Activated CD4-positive, alpha-beta T cell treated with anti-CD3 and anti-CD28 coated beads for 48 hours (primary cell): ENCODE results near the gene WNT11.
A peak's percentile ranks its signal among the peaks of the same experiment; 100 is the strongest.

Experiments
- DNase-seq: peaks from one replicate; pipeline ENCODE4 v3.0.0-alpha.2; 2020

The WNT11 gene

DNA sequence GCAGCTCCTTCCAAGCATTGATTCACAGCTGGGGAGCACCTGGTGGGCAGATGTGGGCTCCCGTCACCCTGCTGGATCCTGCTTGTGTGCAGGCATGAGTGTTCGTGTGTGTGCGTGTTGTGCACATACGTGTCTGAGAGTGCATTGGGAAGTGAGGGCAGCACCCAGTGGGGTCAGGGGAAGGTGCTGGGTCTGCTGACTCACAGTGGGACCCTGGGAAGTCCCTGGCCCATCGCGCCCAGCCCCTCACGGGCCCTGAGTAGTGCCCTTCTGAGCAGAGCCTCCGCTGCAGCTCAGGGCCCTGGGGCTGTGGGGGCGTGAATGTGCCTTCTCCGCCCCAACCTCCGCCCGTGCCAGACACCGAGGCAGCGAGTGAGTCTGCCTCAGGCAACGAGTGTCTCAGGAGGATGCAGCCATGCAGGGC lies 36.8 kb downstream of the WNT11 start:
- no peak for DNase-seq

DNA sequence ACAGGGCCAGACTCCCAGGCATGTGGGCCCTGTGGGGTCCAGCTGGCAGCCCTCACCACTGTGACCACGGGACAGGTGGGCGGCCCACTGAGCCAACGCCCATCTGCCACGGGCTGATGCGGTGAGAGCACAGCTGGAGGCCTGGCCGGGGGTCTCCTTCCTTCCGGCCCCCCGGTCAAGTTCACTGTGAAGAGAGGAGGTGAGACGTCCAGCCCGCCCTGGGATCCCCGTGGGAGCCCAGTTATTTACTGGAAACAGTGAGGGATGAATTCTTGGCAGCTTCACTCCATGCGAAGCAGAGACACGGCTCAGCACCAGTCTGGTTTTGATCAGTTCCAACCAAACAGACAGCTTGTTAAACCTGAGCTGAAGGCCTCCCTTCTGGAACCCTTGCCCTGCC lies 38.7 kb downstream of the WNT11 start:
- DNase-seq: no peak

DNA sequence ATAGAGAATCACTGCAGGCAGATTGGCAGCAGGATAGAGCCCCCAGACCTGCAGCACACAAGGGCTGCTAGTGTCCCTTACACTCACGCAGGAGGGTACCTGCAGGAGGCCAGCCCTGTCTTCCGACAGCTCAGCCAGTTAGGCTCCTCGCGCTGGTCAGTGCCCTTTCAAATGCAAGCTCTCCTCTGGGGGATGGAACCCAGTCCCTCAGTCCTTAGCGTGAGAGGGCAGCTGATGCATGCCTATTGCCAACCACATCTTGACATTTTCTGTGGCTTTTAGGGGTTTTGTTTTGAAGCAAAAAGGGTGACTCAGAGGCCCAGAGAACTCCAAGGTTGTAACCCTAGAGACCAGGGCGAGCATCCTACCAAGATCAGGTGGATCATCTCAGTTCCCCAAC lies 40.0 kb downstream of the WNT11 start:
- peak; percentile 40 for DNase-seq

DNA sequence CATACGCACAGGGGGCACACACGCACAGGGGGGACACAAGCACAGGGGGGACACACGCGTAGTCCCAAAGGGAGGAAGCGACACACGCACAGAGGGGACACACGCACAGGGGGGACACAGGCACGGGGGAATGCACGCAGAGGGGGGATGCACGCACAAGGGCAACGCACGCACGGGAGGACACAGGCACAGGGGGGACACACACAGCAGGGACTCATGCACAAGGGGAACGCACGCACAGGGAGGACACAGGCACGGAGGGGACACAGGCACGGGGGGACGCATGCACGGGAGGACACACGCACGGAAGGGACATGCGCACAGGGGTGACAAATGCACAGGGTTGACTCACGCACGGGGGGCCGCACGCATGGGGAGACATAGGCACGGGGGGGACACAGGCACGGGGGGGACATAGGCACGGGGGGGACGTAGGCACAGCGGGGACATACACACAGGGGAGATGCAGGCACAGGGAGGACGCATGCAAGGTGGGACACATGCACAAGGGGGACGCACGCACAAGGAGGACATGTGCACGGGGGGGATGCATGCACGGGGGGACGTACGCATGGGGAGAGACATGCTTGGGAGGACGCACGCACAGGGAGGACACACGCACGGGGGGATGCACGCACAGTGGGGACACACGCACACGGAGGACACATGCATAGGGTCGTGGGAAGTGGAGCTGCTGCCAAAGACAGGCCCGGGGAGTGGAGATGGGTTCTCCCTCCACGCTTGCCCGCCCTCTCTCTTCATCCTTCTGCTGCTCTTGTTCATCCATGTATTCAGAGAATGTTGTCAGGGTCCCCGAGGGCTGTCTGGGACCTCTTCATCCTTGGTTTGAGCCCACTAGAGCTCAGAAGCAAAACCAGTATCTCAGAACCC lies 41.2 kb downstream of the WNT11 start:
- no peak for DNase-seq

DNA sequence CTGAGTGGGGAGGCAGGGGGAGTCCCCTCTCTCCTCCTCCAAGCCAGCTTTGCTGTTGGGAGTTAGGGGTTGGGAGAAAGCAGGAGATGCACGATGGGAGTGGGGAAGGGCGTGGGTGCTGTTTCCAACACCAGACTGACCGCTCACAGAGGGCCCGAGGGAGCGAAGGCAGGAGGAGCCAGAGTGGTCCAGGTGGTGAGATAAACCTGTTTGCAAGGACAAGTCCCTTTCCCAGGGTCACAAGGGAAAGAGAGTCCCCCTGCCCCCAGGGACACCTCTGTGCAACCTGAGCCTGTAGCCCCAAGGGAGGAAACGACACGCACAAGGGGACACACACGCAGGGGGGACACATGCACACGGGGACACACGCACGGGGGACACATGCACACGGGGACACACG lies 42.2 kb downstream of the WNT11 start:
- DNase-seq: no peak

DNA sequence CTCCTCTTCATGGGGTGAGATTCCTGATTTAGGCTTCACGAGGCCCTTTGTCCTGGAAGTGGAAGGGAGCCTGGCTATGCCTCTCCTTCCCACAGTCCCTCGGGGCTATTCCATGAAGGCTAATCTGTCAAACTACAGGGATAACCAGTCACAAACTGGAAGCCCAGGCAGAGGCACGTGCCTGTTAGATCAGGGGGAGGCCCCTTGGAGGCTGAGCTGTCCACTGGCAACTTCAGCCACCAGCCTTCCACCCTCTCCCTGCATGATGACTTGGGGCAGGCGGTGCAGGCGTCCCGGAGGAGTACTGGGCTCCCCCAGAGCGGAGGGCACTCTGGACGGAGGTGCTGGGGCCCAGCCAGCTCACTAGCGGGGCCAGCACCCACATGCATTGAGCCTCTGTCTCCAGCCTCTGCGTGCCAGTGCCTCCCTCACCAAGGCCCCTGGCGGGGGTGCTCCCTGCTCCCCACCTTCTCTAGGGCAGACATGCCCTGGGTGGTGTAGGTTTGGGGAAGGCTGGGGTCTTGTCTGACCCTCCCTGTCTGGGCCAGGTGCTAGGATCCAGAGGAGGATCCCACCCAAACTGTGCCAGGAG lies 42.9 kb downstream of the WNT11 start:
- no peak for DNase-seq

DNA sequence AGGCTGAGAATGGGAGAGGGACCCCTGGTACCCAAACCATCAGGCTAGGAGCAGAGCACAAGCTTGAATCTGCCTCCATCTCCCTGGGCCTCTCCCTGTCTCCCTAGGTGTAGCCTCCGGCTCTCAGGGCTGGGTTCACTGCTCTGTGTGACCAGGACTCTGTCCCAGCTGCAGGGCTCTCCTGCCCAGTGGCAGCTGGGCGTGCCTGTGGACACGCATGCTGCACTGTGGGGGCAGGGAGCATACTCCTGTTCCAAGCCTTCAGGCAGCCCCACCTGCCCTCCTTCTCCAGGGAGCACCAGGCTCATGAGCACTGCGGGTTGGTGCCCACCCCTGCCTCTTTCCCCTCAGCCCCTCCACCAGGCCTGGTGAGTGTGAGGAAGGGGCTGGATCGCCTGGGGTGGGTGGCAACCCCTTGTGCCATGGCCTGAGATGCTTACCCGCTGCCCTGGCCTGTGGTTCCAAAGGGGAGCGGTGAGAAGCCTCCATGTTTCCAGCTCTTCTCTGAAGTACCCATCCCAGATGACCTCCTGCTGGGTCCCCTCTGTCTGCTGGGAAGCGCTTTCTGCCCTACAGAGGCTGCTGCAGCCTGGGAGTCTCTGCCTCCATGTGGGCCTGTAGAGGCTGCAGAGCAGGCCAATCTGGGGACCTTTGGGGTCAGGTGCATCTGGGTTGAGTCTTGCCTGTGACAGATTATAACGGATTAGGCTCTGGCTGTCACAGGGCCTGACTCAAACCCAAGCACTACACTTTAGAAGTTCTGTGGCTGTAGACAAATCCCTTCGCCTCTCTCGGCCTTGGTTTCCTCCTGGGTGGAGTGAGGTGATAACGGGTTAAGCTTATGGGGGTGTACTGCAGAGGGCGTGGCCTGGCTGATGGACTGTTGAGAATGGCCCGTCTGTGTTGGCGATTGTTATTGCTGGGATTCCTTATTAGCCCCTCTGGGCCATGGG lies 43.7 kb downstream of the WNT11 start:
- no peak for DNase-seq

DNA sequence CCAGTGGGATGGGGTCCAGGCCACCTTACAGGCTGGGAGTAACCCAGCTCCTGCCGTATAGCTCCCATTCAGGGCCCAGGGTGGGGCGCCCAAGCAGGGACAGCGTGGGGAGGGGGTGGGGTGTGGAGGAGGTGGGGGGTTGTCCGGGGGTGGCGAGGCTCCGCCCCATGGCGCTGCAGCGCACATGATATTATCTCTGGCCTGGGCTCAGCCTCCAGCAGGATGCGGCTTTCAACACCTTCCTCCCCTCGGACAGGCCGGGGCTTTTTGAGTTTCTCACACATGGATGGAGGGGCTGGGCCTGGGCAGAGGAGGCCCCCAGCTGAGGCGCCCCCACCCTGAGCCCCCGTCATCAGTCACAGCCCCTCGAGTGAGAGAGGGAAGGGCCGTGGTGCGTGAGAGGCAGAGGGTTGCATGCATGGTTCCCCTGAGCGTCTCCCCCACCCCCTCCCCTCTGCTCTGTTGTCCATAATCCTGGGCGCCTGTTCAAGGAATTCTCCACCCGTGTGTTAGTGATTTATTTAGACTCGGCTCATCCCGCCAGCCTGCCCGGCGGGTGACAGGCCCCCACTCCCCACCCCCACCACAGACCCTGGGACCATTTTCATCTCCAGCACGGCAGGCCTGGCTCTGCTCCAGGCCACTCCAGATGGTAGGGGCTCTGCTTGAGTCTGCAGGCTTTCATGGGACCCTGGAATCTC lies 44.9 kb downstream of the WNT11 start:
- DNase-seq: no peak

DNA sequence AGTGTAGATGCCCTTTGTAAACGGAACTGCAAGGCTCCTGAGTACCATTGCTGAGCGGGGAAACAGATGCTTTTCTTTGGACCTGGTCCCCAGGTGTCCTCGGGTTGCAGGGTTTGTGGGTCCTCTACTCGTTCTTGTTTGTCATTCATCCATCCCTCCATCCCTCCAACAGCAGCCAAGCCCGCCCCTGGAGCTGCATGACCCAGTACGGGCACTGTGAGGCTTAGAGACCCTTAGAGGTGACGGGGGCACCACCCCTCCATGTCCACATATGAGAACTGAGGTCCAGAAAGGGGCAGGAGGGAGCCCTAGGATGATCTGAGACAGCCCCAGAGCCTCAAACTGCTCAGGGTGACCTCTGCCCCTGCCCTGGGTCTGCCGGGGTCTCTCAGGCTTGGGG lies 45.4 kb downstream of the WNT11 start:
- no peak for DNase-seq

DNA sequence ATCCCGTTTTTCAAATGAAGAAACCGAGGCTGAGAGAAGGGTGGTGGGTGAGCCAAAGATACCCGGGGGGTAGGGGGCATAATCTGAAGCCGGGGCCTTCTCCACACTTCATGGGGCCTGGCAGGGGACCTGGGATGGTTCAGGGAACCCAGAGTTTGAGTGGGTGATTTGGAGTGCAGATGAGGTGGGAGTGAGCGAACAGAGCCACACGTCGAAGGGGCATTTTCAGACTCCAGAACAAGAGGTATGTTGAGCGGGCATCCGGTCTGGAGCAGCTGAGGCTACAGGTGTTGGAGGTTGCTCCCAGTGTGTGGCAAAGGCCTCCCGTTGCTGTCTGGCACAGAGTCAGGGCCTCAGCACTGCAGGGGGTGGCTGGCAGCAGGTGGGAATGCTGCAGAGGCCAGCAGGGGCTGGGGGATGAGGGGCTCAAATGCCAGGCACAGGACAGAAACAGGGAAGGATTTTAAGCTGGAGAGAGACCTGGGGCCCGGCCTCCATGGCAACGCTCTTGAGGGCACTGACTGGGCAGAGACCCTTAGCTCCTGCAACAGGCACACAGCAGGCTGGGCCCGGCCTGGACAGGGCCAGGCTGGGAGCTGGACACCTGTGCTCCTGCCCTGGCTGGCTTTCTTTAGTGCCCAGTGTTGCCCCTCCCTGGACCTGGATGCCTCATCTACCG lies 46.2 kb downstream of the WNT11 start:
- DNase-seq: no peak

DNA sequence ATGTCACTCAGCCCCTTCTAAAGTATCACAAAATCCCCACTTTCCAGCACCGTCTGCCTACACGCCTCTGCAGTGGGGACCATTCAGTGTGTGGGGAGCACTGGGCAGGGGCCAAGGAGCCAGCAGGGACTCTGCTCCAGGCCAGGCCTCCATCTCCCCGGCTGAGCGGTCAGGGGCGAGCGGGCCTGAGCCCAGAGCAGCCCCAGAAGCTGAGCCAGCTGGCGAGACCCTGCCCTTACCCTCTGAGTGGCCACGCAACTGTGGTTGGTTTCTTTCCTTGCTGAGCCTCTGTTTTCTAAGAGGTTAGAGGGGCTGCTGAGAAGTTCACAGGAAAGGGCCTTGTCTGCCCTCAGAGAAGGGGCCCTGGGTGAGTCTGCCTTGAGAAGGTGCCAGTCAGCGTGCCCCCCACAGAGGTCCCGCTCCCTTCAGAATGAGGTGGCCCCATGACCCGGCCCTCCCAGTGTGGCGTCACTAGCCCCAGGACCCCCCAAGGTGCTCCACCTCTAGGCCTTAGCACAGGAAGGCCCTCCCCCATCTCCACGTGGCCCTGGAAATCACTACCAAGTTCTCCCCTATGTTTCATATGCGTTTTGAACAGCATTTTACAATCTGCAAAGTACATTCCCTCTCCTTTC lies 46.9 kb downstream of the WNT11 start:
- DNase-seq: no peak

DNA sequence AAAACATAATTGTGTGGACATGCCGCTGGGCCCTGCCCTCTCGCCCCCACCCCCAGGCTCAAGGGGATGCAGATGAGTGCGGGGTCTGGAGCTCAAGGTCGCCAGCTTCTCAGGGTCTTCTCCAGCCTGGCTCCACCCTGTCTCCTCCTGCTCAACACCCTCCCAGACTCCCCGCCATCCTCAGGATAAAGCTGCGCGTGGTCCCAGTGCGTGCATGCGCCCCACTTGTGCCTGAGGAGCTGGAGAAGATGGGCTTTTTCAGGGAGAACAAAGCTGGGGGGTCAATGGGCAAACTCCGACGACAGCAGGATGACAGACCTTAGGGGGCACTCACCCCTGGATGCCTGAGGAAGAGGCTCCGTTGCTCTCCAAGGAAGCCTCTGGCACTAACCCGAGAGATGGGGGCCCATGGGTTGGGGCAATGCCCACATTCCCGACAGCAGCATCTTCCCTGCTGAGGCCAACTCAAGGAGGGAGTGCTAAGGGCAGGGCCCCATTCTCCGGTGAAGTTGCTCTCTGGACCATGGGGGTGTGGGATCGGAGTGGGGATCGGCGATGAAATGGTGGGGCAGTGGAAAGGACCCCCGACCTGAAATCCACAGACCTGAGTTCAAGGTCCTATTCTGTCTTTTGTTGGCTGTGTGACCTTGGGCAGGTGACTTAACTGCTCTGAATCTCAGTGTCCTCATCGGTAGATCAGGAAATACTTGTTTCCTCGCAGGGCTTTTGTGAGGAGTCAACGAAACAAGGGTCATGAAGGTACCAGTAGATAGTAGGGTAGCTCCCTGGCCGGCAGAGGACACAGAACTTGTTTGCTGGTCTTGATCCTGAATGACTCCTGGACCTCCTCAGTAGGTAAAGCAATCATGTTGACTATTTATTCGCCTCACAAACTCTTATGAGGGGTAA lies 47.7 kb downstream of the WNT11 start:
- no peak for DNase-seq

DNA sequence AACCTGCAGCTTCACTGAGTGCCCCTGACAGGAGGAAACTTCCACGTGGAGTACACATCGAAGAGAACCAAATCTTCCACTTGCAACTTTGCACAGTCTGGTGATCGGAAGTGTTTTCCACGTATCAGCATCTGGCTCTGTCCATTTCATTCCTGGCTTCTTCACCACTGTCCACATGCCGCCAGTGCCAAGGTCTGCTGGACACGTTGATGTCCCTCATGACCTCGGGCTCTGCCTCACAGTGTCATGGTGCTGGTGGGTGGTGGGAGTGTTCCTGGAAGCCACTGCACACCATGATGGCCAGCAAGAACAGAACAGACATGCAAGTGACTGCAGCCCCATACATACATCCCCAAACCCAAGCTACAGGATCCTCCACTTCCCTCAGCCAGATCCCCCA lies 48.4 kb downstream of the WNT11 start:
- no peak for DNase-seq

DNA sequence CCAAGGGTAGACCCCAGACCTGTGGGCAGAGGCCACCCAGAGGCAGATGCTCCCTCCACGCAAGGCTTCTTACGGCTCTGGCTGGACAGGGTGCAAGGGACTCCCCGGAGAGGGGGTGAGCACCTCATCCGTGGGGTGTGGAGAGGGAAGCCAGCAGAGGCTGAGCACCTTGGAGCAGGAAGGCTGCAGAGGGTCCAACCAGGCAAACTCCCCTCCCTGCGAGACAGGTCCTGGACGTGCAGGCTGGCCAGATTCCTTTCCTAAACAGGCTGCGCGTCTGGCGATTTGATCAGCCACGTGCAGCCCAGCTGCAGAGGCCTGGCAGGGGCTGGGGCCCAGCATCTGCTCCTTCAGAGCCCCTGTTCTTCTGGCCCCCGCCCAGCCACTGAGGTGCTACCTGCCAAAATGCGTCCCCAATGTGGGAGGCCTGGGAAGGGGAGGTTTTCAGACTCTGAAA lies 49.3 kb downstream of the WNT11 start:
- no peak for DNase-seq

DNA sequence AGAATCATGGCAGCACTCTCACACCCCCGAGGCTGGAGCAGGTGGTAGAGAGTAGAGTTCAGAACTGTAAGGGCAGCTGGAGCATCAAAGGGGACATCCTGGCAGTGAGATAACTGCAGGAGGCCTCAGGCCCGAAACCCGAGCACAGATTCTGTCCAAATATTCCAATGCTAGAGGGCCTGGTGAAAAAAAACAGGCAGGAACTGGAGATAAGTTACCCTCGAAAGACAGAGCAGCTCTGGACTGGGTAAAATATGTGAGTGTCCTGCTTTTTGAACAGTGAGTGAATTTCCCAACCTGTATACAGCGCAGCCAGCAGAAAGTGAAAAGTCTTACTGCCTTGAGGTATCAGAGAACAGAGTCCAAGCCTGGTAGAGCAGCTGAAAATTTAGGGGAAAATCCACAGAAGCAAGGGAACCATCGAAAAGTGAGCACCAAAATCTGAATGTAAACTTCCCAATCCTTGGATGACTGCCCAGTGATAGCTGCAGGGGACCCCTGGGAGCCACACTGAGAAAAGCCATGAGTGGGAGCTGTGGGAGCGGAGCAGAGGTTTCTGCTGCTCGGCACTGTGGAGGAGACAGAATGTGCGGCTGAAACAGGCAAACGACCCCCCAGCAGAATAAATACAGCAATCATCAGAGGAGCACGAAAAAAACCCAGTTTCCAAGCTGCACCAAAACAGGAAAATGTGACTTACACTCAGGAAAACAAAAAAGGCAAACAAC lies 50.6 kb downstream of the WNT11 start:
- no peak for DNase-seq

DNA sequence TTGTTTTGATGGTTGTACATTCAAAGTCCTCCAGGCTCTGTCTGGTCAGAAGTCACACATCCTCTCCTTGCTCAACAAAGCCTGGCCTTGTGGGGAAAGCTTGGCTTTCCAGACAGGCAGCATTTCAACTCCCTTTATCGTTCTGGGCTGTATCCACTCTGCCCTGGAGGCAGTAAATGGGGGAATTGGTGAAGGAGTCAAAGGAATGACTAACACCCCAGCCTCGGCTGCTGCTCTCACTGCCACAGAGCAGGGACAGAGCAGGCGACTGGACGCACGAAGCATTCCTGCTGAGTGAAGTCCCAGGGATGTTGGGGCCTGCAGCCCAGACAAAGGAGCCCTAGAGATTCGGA lies 52.8 kb downstream of the WNT11 start:
- no peak for DNase-seq

DNA sequence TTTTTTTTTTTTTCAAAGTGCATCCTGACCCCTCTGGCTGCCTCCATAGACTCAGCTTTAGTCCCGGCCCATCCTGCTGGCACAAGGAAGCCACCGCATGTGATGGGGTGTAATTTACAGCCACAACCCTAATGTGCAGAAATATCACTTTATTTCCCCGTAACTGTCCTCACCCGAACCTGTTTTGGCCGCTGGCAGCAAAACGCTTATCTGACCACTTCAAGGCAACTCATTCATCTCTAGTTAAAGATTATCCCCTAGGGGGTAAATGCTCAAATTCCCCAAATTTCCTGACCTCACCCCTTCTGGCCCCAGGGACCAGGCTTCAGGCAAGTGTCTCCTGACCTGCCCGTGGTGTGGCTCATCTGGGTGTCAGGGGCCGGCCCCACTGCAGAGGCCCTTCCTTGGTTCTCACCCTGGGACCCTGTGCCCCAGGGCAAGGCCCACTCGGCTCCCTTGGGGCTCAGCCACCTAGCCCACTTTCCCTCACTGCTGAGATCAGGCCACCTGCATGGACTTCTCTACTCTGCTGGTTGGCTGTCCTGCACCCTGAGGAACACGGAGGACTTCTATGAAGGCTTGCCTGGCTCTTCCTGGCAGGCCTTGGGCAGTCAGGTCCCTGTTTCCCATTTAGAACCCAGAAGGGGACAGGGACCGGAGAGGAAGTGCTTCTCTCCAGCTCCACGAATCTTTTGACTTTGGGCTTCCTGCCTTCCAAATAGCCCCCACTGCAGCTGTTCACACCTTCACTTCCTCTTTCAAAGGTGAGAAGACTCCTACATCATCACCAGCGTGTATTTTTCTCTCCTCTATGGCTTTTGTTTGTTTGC lies 53.3 kb downstream of the WNT11 start:
- DNase-seq: no peak

DNA sequence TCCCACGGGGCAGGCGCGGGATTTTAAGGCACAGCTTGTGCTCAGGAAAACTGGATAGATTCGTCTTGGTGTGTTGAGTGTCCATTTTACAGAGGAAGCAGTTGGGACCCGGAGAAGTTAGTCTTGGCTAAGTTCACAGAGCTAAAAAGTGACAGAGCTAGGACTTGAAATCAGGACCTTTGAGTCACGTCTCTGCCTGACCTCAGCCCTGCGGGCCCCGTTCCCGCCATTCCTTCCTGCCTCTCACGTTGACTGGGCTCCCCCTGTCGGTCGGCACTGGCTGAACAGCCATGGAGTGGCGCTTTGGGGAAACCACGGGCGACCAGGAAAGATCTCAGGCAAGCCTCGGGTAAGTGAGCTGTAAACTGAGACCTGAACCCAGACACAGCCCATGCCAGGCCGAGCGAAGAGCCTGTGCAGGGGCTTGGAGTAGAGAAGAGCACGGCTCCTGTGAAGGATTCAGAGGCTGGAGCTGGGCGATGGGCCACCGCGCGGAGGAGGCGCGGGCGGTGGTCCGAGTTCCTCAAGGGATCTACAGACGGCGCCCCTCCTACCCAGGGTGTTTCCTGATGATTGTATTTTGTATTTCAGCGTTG lies 54.1 kb downstream of the WNT11 start:
- DNase-seq: peak; percentile 95
